ENCODE data around the gene NAT14.

DNA sequence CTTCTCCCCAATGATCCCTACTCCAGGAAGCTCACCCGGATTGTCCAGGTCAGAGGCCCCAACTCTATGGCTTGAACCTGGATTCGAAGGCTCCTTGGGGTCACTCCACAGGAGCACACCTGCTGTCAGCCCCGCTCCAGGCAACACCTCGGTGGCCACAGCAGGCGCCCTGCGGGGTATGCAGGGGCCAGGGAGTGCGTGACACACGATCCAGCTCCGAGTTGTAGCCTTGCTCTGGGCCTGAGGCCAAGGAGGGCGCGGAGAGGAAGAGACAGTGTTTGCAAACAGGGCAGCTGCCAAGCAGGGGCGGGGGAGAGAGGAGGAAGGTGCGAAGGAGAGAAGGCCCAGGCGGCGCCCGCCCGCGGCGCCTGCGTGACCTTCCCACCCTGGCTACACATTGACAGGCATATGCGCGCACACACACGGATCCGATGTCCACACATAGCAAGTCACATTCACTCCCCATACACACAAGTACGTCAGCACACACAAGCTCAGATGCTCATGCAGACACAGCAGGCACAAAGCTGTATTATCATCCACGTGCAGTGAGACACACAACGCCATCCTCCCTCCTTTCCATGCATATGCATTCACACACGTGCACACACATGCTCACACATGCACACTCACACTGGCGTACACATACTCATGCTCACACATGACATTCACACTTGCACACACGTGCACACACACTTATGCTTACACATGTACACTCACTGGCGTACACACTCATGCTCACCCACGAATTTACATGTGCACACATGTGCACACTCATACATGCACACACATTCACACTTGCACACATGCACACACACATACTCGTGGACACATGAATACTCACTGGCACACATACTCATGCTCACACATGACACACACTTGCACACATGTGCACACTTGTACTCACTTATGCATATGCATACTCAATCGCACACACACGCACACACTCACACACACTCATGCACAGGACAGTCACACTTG lies 41.5 kb downstream of the NAT14 start:
- TF ChIP-seq, protein P1, sequence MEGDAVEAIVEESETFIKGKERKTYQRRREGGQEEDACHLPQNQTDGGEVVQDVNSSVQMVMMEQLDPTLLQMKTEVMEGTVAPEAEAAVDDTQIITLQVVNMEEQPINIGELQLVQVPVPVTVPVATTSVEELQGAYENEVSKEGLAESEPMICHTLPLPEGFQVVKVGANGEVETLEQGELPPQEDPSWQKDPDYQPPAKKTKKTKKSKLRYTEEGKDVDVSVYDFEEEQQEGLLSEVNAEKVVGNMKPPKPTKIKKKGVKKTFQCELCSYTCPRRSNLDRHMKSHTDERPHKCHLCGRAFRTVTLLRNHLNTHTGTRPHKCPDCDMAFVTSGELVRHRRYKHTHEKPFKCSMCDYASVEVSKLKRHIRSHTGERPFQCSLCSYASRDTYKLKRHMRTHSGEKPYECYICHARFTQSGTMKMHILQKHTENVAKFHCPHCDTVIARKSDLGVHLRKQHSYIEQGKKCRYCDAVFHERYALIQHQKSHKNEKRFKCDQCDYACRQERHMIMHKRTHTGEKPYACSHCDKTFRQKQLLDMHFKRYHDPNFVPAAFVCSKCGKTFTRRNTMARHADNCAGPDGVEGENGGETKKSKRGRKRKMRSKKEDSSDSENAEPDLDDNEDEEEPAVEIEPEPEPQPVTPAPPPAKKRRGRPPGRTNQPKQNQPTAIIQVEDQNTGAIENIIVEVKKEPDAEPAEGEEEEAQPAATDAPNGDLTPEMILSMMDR (IDR thresholded peaks at IDR 0.05), result no peak
- TF ChIP-seq ZFX (IDR thresholded peaks at IDR 0.05; ENCODE audit: borderline replicate concordance), result no peak

Data from 22Rv1 (cell line).